ENCODE data around the gene C16orf82. TPM values are rescaled to one million over a fixed set of nuclear protein-coding genes. Genes with fewer than 3 reads are reported as not detected.

Gene C16orf82
- polyA plus RNA-seq, 1 donor from 2014 or later, result not detected

- H3K9me3 ChIP-seq (ENCODE audit: low read length), result no peaks in the 10 kb centered on the region
- no peak for TF ChIP-seq CTCF (IDR thresholded peaks at IDR 0.05; ENCODE audit: poor library complexity, severe bottlenecking)
- no peak for TF ChIP-seq RAD21 (conservative IDR thresholded peaks at IDR 0.05)
- TF ChIP-seq REST (IDR thresholded peaks at IDR 0.05; ENCODE audit: borderline replicate concordance), result no peak
- TF ChIP-seq POLR2AphosphoS5 (IDR thresholded peaks at IDR 0.05), result no peak
- no peaks in the 10 kb centered on the region for H3F3A ChIP-seq (ENCODE audit: insufficient read depth, low read length, poor library complexity, severe bottlenecking)
These were observed 51.8 kb downstream of the C16orf82 start for GRCh38 chr16:27118526-27118925.

More at GRCh38 chr16:27118526-27118925, 51.8 kb downstream of the C16orf82 start:
- Histone ChIP-seq H4K20me1 (ENCODE audit: insufficient read depth) (no peaks in the 10 kb centered on the region), H3K4me3 (ENCODE audit: low read length) (no peak overlapping the region), H3K27me3 (ENCODE audit: insufficient read depth, low read depth, low read length) (no peaks in the 10 kb centered on the region), H3K36me3 (ENCODE audit: insufficient read depth, low read length) (no peaks in the 10 kb centered on the region), H3K9me2 (ENCODE audit: insufficient read depth, low read length) (no peaks in the 10 kb centered on the region), H3K27ac (ENCODE audit: low read length) (no peak overlapping the region), H2AFZ (ENCODE audit: low read depth, low read length) (no peak overlapping the region), H3K9ac (ENCODE audit: low read length) (no peak overlapping the region), H3K4me2 (ENCODE audit: low read length) (no peak overlapping the region), H3K79me2 (replicated peaks; ENCODE audit: insufficient read depth, low read length) (no peaks in the 10 kb centered on the region)

Other genes starting within 250 kb of the C16orf82 start
- 2.7 and 4.0 TPM in 2 replicates for gene KDM8, start 136.6 kb downstream of the C16orf82 start, polyA plus RNA-seq
- gene NSMCE1, start 201.8 kb downstream of the C16orf82 start, polyA plus RNA-seq, result 11.5 and 20.0 TPM in 2 replicates
- gene IL4R, start 247.0 kb downstream of the C16orf82 start, polyA plus RNA-seq, result 0.07 and 0.18 TPM in 2 replicates

All from neural cell (in vitro differentiated cells).